Spleen (tissue), 13 donors: ENCODE data around the gene NGF. TPM values are rescaled to one million over a fixed set of nuclear protein-coding genes. Genes with fewer than 3 reads are reported as not detected.
"Not testable (repeated sequence)": the region's sequence is repeated elsewhere in the genome, so short reads cannot be mapped to it uniquely, and the experiment has no call there.

Experiments used
- DNase-seq: peaks from one replicate; pipeline ENCODE4 v3.0.0-alpha.2; 2020
- H3K27ac ChIP-seq, 8 donors: fragments of 200-600 bp; sonication (generic) in 7 of 8; 1 replicate in 4 of 8; 2 replicates in 4 of 8; pipeline versions ENCODE4 v1.5.0 to v1.8.0; 2016 to 2021; ENCODE audit warnings: inconsistent platforms in 4 of 8, mild to moderate bottlenecking in 4 of 8, moderate library complexity in 1 of 8
- H3K27me3 ChIP-seq, 7 donors: fragments of 200-600 bp; sonication (generic) in 6 of 7; replicated peaks in 1 of 7; 1 replicate in 4 of 7; 2 replicates in 3 of 7; pipeline versions ENCODE4 v1.5.0 to v1.8.0; 2016 to 2021; ENCODE audit warnings: inconsistent platforms in 3 of 7, mild to moderate bottlenecking in 1 of 7
- H3K36me3 ChIP-seq, 6 donors: fragments of 200-600 bp; sonication (generic) in 5 of 6; 1 replicate in 4 of 6; 2 replicates in 2 of 6; pipeline versions ENCODE4 v1.5.0 to v1.8.0; 2016 to 2021; ENCODE audit warnings: inconsistent platforms in 2 of 6
- H3K4me1 ChIP-seq, 6 donors: fragments of 200-600 bp; sonication (generic) in 5 of 6; 1 replicate in 3 of 6; 2 replicates in 3 of 6; pipeline versions ENCODE4 v1.5.0 to v1.8.0; 2016 to 2021; ENCODE audit warnings: inconsistent platforms in 3 of 6
- H3K4me3 ChIP-seq, 8 donors: fragments of 200-600 bp; sonication (generic) in 7 of 8; 1 replicate in 4 of 8; 2 replicates in 4 of 8; pipeline versions ENCODE4 v1.5.0 to v1.8.0; 2016 to 2021; ENCODE audit warnings: inconsistent platforms in 4 of 8, mild to moderate bottlenecking in 4 of 8, moderate library complexity in 2 of 8
- H3K9me3 ChIP-seq, 8 donors: fragments of 200-600 bp; sonication (generic) in 7 of 8; 1 replicate in 4 of 8; 2 replicates in 4 of 8; pipeline versions ENCODE4 v1.5.0 to v1.8.0; 2016 to 2021; ENCODE audit warnings: inconsistent platforms in 4 of 8
- POLR2A ChIP-seq, 3 donors: fragments of 450-650 bp; IDR thresholded peaks; one replicate each; pipeline ENCODE4 v1.5.1; 2017; ENCODE audit warnings: antibody characterized with exemption in 3 of 3, mild to moderate bottlenecking in 1 of 3
- POLR2AphosphoS5 ChIP-seq, 3 donors: sonication (generic); formaldehyde crosslinking; IDR thresholded peaks; one replicate each; pipeline ENCODE4 v1.5.1; 2017; ENCODE audit warnings: antibody characterized with exemption in 3 of 3
- WGBS, 5 donors: extraction: QIAGEN DNeasy Blood & Tissue Kit in 3 of 5; methylation state at CpG; one replicate each; pipeline versions ENCODE4 v1.1.5 to v1.1.7; 2013 to 2018; 5-methylcytosine and 5-hydroxymethylcytosine counted together
- intact Hi-C: fragments of 100-400 bp; cut with DNase I; formaldehyde crosslinking; loops from one replicate; pipeline ENCODE4 v1.15.0; 2023; ENCODE audit warnings: low total_unique reads
- long read RNA-seq, 2 donors: transcript quantifications; one replicate each; lab custom pipeline, GENCODE V29; 2026
- polyA plus RNA-seq, 3 donors: library from polyadenylated mRNA; stranded (reverse); fragments of 200-250 nt; gene quantifications; one replicate each; pipeline ENCODE4 v1.2.1, GENCODE V29; 2013
- total RNA-seq, 7 donors: library from RNA; depleted of rRNA in 3 of 7; stranded (reverse); fragments of >200 nt in 3 of 7; fragmentation: NEBNext Ultra II Directional in 4 of 7; extraction: Animal tissue kit (Norgen Biotek cat#: 25700) in 4 of 7; gene quantifications; one replicate each; pipeline versions ENCODE4 v1.1.0 to v1.2.1, GENCODE V29; 2016 to 2021
- TF ChIP-seq, protein P1 (sequence below), 11 experiments: fragments of 200-600 bp in 7 of 11; fragments of 450-650 bp in 4 of 11; sonication (generic) in 4 of 11; IDR thresholded peaks in 8 of 11; conservative IDR thresholded peaks in 3 of 11; 1 replicate in 7 of 11; 2 replicates in 4 of 11; pipeline versions ENCODE4 v1.4.0 to v1.8.0; 2016 to 2021; ENCODE audit warnings: antibody characterized with exemption in 11 of 11, inconsistent platforms in 4 of 11, mild to moderate bottlenecking in 1 of 11
- donor health status: healthy with polysubstance abuse.
- donor health status: DM: no; HTN: no; CAD: no; lungs with moderate emphysema.
- donor health status: DM: no; HTN: no; CAD: no.
- donor health status: Bipolar disorder and iron deficiency.
- donor health status: healthy.
- donor health status: DM: no; HTN: no; CAD: no.
- donor health status: DM: yes; HTN: yes; CAD: no.

NGF gene
- total RNA-seq, result 1 to 10 TPM in 5 of 7 donors, under 1 TPM in 2; 0.34 to 4.6 (median 2.0) TPM
- polyA plus RNA-seq, result 1 to 10 TPM in 2 of 3 donors, under 1 TPM in 1; 0.76 to 2.9 (median 2.1) TPM
- long read RNA-seq, donor 1, result 0 reads
- long read RNA-seq, donor 2, partial matches to known transcripts, result 0 of 1 reads
- long read RNA-seq, donor 2, other reads (novel, unspliced or antisense), result 0 of 1 reads

DNA sequence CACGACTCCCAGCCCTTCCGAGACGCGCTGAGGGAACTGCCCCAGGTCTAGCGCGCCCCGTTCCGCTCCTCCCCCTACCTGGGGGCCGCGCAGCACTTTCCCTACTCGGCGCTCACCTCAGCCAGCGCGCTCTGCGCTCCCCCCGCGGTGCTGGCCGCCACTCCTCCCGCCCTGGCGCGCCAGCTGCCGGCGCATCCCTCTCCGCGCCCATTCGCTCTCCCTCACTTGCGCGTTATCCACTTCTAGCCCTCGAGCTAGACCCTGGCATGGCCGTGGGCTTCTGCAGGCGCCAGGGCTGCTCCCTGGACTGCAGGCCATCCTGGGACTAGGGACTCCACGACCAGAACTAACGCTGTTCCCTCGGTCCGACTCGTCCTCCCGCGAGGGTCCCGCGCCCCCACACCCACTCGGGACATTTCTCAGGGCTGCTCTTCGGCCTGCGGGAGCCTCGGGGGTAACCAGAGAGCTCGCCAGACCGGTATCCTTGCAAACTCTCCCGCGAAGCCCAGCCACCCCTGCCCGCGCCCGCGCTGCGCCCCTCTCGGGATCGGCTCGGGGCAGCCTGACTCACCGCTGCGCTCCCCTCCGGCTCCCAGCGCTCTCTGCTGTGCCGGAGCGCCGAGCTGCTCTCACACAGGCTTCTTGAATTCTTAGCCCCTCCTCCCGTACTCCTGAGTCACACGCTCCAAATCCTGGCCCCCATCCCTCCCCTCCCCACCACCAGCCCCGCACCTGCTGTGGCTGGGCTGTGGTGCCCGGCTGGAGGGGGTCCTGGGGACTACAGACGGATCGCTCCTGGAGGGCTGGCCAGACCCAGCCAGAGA, at the start of gene NGF:
NGF (minus strand) TSS at position 617 of the 824 bp plus-strand sequence. CDS start 51,454 bp downstream, outside the sequence.
- H3K4me3 ChIP-seq, result peak within 1 kb of the TSS; percentile 13 to 61 (median 32)
- no peak for DNase-seq
- WGBS, 5 donors, result 1 to 3% (median 2%) methylated on average over 26 to 69 of the region's 69 CpGs
- intact Hi-C loops, result no loop called here
- H3K27me3 ChIP-seq, result peaks cover 0 to 60% (median 21%) of the 10 kb centered on the region in 7 donors
- no peak for TF ChIP-seq POLR2A (IDR thresholded peaks at IDR 0.05)
- TF ChIP-seq POLR2AphosphoS5 (IDR thresholded peaks at IDR 0.05), result peak in 2 of 3 donors; percentile 55 to 65
- H3K27ac ChIP-seq, result peak within 1 kb of the TSS in 6 of 8 donors; percentile 52 to 74 (median 64)
- peaks cover 0 to 38% (median 15%) of the 10 kb centered on the region in 6 donors for H3K4me1 ChIP-seq
- no peaks in the 10 kb centered on the region for H3K9me3 ChIP-seq
- H3K36me3 ChIP-seq, result no peaks in the 10 kb centered on the region

DNA sequence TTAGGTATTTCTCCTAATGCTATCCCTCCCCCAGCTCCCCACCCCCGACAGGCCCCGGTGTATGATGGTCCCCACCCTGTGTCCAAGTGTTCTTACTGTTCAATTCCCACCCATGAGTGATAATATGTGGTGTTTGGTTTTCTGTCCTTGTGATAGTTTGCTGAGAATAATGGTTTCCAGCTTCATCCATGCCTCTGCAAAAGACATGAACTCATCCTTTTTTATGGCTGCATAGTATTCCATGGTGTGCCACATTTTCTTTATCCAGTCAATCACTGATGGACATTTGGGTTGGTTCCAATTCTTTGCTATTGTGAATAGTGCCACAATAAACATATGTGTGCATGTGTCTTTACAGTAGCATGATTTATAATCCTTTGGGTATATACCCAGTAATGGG, 45.4 kb upstream of the NGF start:
- WGBS, 5 donors, result 96 to 100% (median 98%) methylated on average over 2 of the region's 2 CpGs
- DNase-seq, H3K4me3 ChIP-seq, H3K27me3 ChIP-seq, H3K4me1 ChIP-seq, H3K27ac ChIP-seq, intact Hi-C loops, H3K36me3 ChIP-seq: not testable (repeated sequence)
- peaks cover 0 to 22% (median 9%) of the 10 kb centered on the region in 8 donors for H3K9me3 ChIP-seq

DNA sequence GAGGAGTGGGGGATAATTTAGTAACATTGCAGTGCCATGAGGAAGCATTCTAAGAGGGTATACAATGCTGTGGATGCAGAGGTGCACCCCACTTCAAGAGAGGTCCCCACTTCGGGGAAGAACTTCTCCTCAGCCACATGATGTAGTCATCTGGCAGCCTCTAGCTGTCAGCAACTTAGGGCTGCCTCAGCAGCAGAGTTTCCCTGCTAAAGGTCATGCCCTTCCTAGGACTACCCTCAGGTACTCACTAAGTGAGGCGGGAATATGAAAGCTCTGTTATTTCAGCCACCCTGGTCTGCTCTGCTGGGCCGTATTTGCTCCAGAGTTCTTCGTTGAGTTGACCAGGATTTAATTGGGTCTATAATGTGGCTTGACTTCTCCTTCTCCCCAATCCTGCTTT, 41.9 kb upstream of the NGF start:
- intact Hi-C loops, result no loop called here
- Histone ChIP-seq H3K4me1 (no peaks in the 10 kb centered on the region), H3K9me3 (peaks cover 0 to 9% (median 0%) of the 10 kb centered on the region in 8 donors), H3K4me3 (no peak overlapping the region), H3K27me3 (no peaks in the 10 kb centered on the region), H3K36me3 (no peaks in the 10 kb centered on the region), H3K27ac (no peak overlapping the region)
- TF ChIP-seq, protein P1, sequence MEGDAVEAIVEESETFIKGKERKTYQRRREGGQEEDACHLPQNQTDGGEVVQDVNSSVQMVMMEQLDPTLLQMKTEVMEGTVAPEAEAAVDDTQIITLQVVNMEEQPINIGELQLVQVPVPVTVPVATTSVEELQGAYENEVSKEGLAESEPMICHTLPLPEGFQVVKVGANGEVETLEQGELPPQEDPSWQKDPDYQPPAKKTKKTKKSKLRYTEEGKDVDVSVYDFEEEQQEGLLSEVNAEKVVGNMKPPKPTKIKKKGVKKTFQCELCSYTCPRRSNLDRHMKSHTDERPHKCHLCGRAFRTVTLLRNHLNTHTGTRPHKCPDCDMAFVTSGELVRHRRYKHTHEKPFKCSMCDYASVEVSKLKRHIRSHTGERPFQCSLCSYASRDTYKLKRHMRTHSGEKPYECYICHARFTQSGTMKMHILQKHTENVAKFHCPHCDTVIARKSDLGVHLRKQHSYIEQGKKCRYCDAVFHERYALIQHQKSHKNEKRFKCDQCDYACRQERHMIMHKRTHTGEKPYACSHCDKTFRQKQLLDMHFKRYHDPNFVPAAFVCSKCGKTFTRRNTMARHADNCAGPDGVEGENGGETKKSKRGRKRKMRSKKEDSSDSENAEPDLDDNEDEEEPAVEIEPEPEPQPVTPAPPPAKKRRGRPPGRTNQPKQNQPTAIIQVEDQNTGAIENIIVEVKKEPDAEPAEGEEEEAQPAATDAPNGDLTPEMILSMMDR (IDR thresholded peaks at IDR 0.05 in 8 of 11, conservative IDR thresholded peaks at IDR 0.05 in 3 of 11), result no peak
- no peak for TF ChIP-seq POLR2AphosphoS5 (IDR thresholded peaks at IDR 0.05)
- no peak for TF ChIP-seq POLR2A (IDR thresholded peaks at IDR 0.05)
- no peak for DNase-seq
- WGBS, 5 donors, result 80 to 95% (median 89%) methylated on average over 4 of the region's 4 CpGs

DNA sequence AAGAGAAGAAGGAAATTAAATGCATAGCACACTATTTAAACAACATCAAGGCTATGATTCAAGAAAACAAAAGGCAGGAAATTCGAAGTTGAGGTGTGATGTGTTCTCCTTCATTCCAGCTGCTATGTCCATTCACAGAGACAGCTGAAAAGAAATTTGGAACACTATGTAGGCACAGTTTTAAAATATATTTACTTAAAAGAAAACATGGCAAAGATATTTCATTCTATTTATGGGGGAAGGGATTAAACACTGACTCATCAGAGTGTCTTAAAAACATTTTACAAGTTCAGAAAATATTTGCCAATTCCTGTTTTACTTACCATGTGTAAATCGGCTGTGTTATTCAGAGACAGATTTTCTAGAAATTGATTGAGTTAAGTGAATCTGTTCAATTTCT, 39.4 kb upstream of the NGF start:
- H3K4me3 ChIP-seq, result no peak overlapping the region
- 61 to 77% (median 70%) methylated on average over 2 of the region's 2 CpGs for WGBS, 5 donors
- no peaks in the 10 kb centered on the region for H3K9me3 ChIP-seq
- no peak overlapping the region for H3K27ac ChIP-seq
- no peaks in the 10 kb centered on the region for H3K27me3 ChIP-seq
- intact Hi-C loops, result no loop called here
- H3K4me1 ChIP-seq, result no peaks in the 10 kb centered on the region
- TF ChIP-seq POLR2A (IDR thresholded peaks at IDR 0.05) (no peak), POLR2AphosphoS5 (IDR thresholded peaks at IDR 0.05) (no peak)
- TF ChIP-seq, protein P1 (IDR thresholded peaks at IDR 0.05 in 8 of 11, conservative IDR thresholded peaks at IDR 0.05 in 3 of 11), result no peak
- no peak for DNase-seq
- no peaks in the 10 kb centered on the region for H3K36me3 ChIP-seq

DNA sequence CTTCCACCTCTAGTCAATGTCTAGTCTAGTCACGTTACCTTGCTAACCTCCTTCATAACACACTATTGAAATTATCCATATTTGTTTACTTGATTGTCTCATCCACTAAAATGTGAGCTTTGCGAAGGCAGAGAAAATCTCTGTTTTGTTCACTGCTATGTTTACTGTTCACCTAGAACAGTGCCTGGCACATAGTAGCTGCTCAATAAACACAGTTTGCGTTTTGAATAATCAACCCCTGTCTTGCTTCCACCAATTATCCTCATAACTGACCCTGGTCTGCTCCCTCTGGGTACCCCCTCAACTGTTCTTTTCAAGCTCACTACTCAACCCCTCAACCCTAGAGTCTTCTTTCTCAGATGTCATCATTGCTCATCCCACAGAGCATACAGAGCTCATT, 36.5 kb upstream of the NGF start:
- Histone ChIP-seq H3K27ac (no peak overlapping the region), H3K4me3 (no peak overlapping the region), H3K27me3 (no peaks in the 10 kb centered on the region), H3K4me1 (no peaks in the 10 kb centered on the region), H3K36me3 (no peaks in the 10 kb centered on the region), H3K9me3 (no peaks in the 10 kb centered on the region)
- intact Hi-C loops, result no loop called here
- DNase-seq, result no peak
- WGBS, 5 donors, result 82 to 95% (median 94%) methylated on average over 3 of the region's 3 CpGs
- TF ChIP-seq, protein P1 (IDR thresholded peaks at IDR 0.05 in 8 of 11, conservative IDR thresholded peaks at IDR 0.05 in 3 of 11), result no peak
- TF ChIP-seq POLR2A (IDR thresholded peaks at IDR 0.05) (no peak), POLR2AphosphoS5 (IDR thresholded peaks at IDR 0.05) (no peak)
